ENCODE data around the gene STK10.

STK10 gene

DNA sequence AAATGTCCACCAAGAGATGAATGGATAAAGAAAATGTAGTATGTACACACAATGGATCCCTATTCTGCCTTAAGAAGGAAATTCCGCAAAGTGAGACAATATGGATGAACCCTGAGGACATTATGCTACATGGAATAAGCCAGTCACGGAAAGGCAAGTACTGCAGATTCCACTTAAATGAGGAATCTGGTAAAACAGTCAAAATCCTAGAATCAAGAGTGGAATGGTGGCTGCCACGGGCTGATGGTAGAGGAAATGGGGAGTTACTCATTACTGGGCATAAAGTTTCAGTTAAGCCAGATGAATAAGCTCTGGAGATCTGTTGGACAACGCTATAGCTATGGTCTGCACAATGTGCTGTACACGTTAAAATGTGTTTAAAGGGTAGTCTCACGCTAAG is 47.2 kb downstream of the STK10 start:
- no peak for DNase-seq

DNA sequence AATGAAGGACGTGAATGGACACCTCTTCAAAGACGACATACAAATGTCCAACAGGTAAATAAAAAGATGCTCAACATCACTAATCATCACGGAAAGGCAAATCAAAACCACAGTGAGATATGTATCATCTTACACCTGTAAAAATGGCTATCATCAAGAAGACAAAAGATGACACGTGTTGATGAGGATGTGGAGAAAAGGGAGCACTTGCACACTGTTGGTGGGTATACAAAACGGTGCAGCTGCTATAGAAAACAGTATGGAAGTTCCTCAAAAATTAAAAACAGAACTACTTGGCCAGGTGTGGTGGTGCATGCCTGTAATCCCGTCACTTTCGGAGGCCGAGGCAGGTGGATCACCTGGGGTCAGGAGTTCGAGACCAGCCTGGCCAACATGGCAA is 47.9 kb downstream of the STK10 start:
- DNase-seq = no peak

GRCh38 chr5:172137046-172137445 is 51.0 kb downstream of the STK10 start:
- no peak for DNase-seq

- peak; percentile 55 for DNase-seq
Observed at GRCh38 chr5:172133359-172134029, 54.5 kb downstream of the STK10 start.

DNA sequence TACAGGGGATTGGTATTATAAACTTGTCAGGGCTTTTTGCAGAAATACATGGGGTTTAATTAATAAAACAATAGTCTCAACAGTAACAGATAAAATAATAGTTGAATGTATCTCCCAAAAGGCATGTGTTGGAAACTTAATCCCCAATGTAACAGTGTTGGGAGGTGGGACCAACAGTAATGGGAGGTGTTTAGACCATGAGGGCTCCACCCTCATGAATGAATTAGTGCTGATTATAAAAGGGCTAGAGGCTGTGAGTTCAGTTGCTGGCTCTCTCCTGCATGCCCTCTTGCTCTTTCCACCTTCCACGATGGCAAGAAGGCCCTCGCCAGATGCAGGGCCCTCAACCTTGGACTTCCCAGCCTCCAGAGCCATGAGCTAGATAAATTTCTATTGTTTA is 56.3 kb downstream of the STK10 start:
- no peak for DNase-seq

- no peak for DNase-seq
Observed at GRCh38 chr5:172129256-172129910, 58.6 kb downstream of the STK10 start.

DNA sequence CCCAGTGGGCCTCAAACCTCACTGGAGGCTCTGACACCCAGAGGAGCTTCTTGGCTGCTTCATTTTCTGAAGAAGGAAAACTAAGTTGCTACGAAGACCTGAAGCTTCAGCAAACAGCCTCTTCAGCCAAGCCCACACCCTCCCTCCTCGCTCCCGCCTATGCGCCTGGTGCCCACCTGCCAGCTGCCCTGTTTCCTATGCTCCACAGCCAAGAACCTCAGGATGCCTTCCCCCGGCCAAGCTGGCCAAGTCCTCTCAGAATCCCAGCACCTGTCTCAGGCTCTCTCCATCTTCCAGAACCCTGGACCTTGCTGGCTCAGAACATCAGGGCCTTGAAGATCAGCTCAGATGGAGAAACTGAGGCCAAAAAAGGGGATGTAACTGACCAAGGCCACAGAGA is 60.4 kb downstream of the STK10 start:
- no peak for DNase-seq

GRCh38 chr5:172123269-172123692 is 64.7 kb downstream of the STK10 start:
- no peak for DNase-seq

DNA sequence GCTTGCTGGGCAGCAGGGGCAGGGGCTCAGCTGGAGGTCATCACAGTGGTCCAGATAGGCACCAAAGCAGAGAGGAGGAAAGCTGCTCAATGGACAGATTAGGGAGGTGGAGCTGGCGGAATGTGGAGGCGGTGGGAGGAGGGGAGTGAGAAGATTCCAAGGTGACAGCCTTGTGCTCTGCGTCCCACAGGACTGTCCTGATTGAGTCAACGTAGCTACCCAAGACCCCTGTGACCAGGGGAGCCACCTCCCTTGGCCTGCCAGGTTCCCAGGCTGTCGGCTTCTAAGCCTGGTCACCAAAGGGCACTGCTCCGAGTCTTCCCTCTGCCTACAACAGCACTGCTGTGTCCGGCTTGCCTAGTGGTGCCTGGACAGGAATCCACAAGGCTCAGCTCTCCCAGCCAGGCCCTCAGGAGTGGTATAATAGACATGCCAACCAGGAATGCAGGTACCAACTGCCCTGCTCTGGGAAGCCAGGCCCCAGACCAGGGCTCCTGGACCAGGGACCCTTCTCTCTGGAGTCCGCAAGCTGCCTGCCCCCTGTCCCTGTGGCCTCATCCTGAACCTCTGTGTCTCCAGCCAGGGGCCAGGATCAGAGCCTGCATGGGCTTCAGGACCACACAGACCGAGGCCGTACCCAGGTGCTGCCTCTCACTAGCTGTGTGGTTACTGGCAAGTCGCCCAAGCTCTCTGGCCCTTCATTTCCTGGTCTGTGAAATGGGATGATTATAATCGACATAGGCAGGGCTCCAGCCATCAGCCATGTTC is 67.9 kb downstream of the STK10 start:
- no peak for DNase-seq

DNA sequence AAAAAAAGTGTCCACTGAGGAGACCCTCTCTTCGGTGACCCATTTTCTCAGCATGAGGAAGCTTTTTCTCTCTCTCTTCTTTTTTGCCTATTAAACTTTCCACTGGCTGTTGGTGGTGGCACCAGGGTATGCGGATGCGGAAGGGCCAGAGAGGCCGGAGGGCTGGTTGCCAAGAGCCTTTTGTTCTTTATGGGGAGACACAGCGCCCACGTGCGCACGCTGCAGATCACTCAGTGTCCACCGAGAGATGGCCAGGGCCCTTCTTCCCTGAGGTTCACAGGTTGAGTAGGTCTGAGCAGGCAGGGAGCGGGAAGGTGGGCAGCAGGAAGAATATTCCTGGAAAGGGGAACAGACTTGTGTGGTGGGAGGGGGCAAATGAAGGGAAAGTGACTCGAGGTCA is 69.1 kb downstream of the STK10 start:
- DNase-seq = no peak

DNA sequence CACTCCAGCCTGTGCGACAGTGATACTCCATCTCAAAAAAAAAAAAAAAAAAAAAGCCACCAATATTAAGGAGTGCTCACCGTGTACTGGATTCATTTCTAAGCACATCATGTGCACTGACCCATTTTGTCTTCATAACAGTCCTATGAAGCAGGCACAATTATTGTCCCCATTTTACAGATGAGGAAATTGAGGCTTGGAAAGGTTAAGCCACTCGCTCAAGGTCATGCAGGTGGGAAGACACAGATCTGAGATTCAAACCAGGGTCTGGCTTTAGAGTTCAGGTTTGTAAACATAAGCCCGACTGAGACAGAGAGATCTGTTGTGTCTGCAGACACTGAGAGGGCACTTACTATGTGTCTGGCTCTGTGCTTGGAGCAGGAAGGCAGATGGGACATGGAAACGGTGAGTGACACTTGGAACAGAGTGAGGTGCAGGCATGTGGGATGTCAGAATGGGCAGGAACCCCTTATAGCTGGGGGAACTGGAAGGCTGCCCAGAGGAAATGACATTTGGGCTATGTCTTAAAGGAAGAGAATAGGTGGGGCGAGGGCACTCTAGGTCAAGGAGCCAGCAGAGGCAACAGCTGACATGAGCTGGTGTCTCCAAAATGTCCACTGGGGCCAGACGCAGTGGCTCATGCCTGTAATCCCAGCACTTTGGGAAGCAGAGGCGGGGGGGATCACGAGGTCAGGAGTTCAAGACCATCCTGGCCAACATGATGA is 69.9 kb downstream of the STK10 start:
- no peak for DNase-seq

- DNase-seq = peak; percentile 84
Observed at GRCh38 chr5:172115541-172115982, 72.5 kb downstream of the STK10 start.

GRCh38 chr5:172114875-172115422 is 73.1 kb downstream of the STK10 start:
- peak; percentile 93 for DNase-seq

DNA sequence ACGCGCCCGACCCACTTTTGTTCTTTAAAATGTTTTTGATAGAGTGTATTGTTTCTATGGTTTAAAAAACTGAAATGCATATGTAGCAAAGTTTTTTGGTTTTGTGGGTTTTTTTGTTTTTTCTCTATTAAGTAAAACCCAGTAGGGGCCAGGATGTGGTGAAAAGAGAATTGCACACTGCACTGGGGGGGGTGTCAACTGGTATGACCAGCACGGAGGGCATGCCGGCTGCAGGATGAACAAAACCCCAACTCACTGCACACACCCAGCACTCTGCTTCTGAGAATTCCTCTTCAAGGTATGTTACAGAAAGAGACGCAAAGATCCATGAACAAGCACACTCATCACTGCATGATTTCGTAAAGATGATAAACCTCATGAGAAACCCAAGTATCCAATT is 75.0 kb downstream of the STK10 start:
- peak; percentile 23 for DNase-seq

GRCh38 chr5:172111852-172112225 is 76.2 kb downstream of the STK10 start:
- no peak for DNase-seq

DNA sequence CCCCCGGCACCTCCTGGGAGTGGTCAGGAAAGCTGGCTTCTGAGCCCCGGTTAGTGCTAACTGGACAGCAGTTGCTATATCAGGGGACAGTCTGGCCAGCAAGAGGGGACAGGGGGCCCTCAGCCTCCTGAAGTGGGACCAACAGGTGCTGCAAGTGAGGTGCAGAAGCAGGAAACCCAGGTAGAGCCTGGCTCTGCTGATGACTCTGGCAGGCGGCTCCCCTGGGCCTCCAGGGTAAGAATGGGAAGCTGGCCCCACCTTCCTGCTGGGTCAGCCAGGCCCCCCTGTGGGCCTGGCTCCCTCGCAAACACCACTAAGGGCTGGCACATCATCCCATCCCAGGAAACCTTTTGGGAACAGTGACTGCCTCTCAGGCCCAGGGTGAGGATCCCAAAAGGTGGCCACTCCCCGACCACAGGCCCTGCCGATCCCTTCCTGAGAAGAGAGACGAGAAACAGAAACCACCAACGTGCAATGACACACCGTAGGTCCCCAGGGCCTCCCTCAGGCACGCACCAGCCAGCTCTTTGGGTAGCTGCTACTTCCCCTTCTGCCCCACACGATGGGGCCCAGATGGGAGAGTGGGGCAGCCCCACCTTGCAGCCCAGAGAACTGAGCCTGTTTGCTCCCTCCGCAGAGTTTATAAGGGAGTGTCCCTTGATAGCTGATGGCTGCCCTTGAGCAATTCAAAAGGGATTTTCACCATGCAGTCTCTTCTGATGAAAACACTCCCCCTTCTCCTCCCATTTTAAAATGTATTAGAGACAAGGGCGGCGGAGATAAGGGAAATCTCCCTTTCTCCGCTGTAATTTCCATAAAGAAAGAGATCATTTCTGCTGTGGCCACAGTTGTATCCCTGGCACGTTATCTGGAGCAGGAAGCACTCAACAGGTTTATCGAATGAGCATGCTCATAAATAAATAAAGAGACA is 76.8 kb downstream of the STK10 start:
- DNase-seq = peak; percentile 88

GRCh38 chr5:172110260-172110815 is 77.7 kb downstream of the STK10 start:
- DNase-seq = peak; percentile 4

DNA sequence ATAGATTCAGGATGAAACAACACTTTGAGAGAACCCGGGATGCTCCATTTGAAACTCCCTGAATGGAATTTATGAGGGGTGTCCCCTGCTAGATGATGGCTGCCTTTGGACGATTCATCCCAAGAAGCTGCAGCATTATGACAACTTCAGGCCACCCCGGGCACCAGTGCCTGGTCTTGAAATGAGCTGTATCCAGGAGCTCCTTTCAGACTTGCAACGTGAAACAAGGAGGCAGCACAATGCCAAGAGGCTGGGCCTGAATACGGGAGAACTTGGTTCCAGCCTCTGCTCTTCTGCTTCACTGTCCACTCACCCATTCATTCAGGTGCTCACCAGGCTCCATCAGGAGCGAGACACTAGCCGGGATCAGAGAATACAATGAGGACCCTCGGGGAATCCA is 78.3 kb downstream of the STK10 start:
- no peak for DNase-seq

- no peak for DNase-seq
Observed at GRCh38 chr5:172107571-172107970, 80.5 kb downstream of the STK10 start.

DNA sequence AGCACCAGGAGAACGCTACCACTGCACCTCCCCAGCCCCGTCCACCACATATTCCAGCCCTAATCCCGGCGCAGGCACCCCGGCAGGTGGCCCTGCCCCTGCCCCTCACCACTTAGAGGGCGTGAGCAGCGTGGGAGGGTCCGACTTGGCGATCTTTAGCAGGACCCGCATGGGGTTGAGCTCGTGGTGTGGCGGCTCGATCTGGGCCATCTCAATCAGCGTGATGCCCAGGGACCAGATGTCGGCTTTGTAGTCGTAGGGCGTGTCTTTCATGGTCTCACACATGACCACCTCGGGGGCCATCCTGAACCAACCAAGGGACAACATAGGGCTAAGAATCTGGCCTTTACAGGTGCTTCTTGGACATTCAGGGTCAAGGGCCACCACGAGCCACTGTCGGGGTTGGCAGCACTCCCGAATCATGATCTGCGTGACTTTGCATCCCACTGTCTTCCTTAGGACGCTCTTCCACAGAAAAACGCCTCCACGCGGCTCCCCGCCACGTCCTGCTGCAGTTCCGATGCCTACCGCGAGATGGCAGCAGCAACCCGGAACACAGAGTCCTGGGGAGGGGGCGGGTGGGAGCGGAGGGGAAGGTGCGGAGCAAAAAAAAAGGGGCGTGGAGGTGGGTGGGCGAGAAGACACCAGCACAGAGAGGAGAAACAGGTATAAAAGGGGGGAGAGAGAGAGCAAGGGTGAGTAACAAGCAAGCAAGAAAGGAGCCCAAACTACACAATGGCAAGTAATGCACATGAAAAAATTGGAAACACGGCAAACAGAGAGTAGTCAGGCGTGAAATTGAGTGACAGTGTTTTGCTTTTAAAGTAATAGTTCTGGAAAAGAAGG is 81.3 kb downstream of the STK10 start:
- peak; percentile 13 for DNase-seq

DNA sequence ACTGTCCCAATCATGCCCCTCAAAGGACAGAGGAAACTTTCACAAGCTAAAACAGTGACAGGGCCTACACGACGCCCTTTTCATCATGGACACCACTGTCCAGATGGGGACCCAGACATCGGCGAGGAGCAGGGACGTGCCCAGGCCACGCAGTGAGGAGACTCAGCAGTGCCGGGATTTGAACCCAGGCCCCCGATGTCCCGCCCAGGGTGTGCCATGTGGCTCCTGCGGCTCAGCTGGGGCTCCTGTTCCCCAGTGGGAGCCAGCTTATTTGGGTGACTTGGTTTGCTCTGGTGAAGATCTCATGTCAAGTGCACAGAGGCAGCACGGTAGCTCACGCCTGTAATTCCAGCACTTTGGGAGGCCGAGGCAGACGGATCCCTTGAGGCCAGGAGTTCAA is 82.2 kb downstream of the STK10 start:
- no peak for DNase-seq

All from GDM1 (cell line).